ENCODE results near the gene GOLGA6L26. TPM values are rescaled to one million over a fixed set of nuclear protein-coding genes. Genes with fewer than 3 reads are reported as not detected.
"Not testable (repeated sequence)": the region's sequence is repeated elsewhere in the genome, so short reads cannot be mapped to it uniquely, and the experiment has no call there.

GOLGA6L26 gene, protein sequence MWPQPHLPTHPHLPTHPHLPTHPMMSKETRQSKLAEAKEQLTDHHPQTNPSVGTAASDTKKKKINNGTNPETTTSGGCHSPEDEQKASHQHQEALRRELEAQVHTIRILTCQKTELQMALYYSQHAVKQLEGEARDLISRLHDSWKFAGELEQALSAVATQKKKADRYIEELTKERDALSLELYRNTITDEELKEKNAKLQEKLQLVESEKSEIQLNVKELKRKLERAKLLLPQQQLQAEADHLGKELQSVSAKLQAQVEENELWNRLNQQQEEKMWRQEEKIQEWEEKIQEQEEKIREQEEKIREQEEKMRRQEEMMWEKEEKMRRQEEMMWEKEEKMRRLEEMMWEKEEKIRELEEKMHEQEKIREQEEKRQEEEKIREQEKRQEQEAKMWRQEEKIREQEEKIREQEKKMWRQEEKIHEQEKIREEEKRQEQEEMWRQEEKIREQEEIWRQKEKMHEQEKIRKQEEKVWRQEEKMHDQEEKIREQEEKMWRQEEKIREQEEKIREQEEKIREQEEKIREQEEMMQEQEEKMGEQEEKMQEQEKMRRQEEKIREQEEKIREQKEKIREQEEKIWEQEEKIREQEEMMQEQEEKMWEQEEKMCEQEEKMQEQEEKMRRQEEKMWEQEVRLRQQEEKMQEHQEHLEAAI
- total RNA-seq, result not detected

DNA sequence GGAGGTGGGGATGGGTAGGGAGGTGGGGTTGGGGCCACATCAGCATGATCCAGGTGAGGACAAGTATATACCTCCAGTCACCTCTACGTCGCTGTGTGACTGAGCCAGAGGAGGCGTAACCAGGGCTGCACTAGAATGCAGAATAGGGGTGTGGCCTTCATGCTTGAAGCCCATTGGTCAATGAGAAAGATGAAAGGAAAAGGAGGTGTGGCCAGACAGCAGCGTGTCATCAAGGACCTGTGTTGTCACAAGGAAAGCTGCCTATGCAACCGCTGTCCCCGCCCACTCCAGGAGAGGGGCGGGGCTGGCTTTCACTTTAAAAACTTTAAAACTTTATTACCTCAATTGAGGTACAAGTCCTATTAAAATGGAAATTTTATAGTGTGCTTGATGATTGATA, at the start of gene GOLGA6L26:
GOLGA6L26 (minus strand) TSS at position 101 of the 400 bp plus-strand sequence; CDS start at position 40, 61 bp downstream.
- H3K4me1 ChIP-seq (ENCODE audit: insufficient read depth, low read length); H3K4me3 ChIP-seq (ENCODE audit: low read length); H3K9me3 ChIP-seq (ENCODE audit: low read depth, low read length); H3K27me3 ChIP-seq (ENCODE audit: insufficient read depth, low read length): not testable (repeated sequence)

DNA sequence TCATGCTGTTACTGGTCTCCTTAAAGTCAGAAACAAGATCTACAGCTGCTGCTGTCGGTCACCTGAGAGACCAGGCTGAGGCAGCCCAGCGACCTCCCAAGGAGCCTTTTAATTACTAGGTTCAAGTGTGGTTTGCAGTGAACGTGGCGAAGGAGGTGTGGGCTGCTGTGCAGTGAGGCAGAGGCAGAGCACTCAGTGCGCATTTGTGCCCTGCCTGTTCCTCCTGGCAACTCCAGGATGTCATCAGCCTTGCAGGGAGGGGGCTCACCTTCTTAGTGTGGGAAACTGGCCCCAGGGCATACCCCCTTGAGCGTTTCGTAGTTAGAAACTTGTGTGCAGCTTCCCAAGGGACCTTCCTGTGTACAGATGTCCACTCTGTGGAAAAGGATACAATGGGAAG, 47.2 kb upstream of the GOLGA6L26 start:
- H3K4me3 ChIP-seq (ENCODE audit: low read length); H3K9me3 ChIP-seq (ENCODE audit: low read depth, low read length); H3K27me3 ChIP-seq (ENCODE audit: insufficient read depth, low read length); H3K4me1 ChIP-seq (ENCODE audit: insufficient read depth, low read length): not testable (repeated sequence)

GRCh38 chr15:23380700-23381099, 46.7 kb upstream of the GOLGA6L26 start:
- H3K27me3 ChIP-seq (ENCODE audit: insufficient read depth, low read length); H3K4me1 ChIP-seq (ENCODE audit: insufficient read depth, low read length); H3K9me3 ChIP-seq (ENCODE audit: low read depth, low read length); H3K4me3 ChIP-seq (ENCODE audit: low read length): not testable (repeated sequence)

GRCh38 chr15:23378946-23379345, 45.0 kb upstream of the GOLGA6L26 start:
- not testable (repeated sequence) for H3K4me3 ChIP-seq (ENCODE audit: low read length); H3K27me3 ChIP-seq (ENCODE audit: insufficient read depth, low read length); H3K4me1 ChIP-seq (ENCODE audit: insufficient read depth, low read length); H3K9me3 ChIP-seq (ENCODE audit: low read depth, low read length)

- not testable (repeated sequence) for H3K4me3 ChIP-seq (ENCODE audit: low read length); H3K4me1 ChIP-seq (ENCODE audit: insufficient read depth, low read length); H3K9me3 ChIP-seq (ENCODE audit: low read depth, low read length); H3K27me3 ChIP-seq (ENCODE audit: insufficient read depth, low read length)
These were observed 40.2 kb upstream of the GOLGA6L26 start for GRCh38 chr15:23374226-23374625.

GRCh38 chr15:23372891-23373600, 39.0 kb upstream of the GOLGA6L26 start:
- H3K27me3 ChIP-seq (ENCODE audit: insufficient read depth, low read length); H3K9me3 ChIP-seq (ENCODE audit: low read depth, low read length); H3K4me3 ChIP-seq (ENCODE audit: low read length); H3K4me1 ChIP-seq (ENCODE audit: insufficient read depth, low read length): not testable (repeated sequence)

- H3K9me3 ChIP-seq (ENCODE audit: low read depth, low read length), result no peaks in the 10 kb centered on the region
- no peak overlapping the region for H3K4me3 ChIP-seq (ENCODE audit: low read length)
- H3K4me1 ChIP-seq (ENCODE audit: insufficient read depth, low read length), result no peaks in the 10 kb centered on the region
- no peaks in the 10 kb centered on the region for H3K27me3 ChIP-seq (ENCODE audit: insufficient read depth, low read length)
These were observed 38.3 kb upstream of the GOLGA6L26 start for GRCh38 chr15:23372284-23372683.

- not testable (repeated sequence) for H3K4me1 ChIP-seq (ENCODE audit: insufficient read depth, low read length); H3K9me3 ChIP-seq (ENCODE audit: low read depth, low read length); H3K4me3 ChIP-seq (ENCODE audit: low read length); H3K27me3 ChIP-seq (ENCODE audit: insufficient read depth, low read length)
These were observed 37.9 kb upstream of the GOLGA6L26 start for GRCh38 chr15:23371868-23372267.

- H3K9me3 ChIP-seq (ENCODE audit: low read depth, low read length); H3K27me3 ChIP-seq (ENCODE audit: insufficient read depth, low read length); H3K4me1 ChIP-seq (ENCODE audit: insufficient read depth, low read length); H3K4me3 ChIP-seq (ENCODE audit: low read length): not testable (repeated sequence)
These were observed 37.1 kb upstream of the GOLGA6L26 start for GRCh38 chr15:23371134-23371533.

GRCh38 chr15:23370578-23370977, 36.6 kb upstream of the GOLGA6L26 start:
- Histone ChIP-seq H3K4me3 (ENCODE audit: low read length) (no peak overlapping the region), H3K27me3 (ENCODE audit: insufficient read depth, low read length) (no peaks in the 10 kb centered on the region), H3K4me1 (ENCODE audit: insufficient read depth, low read length) (no peaks in the 10 kb centered on the region), H3K9me3 (ENCODE audit: low read depth, low read length) (no peaks in the 10 kb centered on the region)

DNA sequence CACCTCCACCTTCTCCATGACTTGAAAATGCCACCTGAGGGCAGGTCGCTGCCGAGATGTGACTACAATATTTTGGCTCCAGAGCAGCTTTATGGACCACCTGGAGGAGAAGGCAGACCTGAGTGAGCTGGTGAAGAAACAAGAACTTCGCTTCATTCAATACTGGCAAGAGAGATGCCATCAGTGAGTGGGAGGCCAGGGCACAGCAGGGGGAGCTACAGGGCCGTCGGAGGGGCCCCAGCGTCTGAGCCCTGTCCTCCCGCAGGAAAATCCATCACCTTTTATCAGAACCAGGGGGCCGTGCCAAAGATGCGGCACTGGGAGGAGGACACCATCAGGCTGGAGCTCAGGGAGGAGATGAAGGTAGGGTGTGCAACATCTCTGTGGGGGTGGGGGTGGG, 30.3 kb upstream of the GOLGA6L26 start:
- H3K27me3 ChIP-seq (ENCODE audit: insufficient read depth, low read length); H3K4me3 ChIP-seq (ENCODE audit: low read length); H3K4me1 ChIP-seq (ENCODE audit: insufficient read depth, low read length); H3K9me3 ChIP-seq (ENCODE audit: low read depth, low read length): not testable (repeated sequence)

DNA sequence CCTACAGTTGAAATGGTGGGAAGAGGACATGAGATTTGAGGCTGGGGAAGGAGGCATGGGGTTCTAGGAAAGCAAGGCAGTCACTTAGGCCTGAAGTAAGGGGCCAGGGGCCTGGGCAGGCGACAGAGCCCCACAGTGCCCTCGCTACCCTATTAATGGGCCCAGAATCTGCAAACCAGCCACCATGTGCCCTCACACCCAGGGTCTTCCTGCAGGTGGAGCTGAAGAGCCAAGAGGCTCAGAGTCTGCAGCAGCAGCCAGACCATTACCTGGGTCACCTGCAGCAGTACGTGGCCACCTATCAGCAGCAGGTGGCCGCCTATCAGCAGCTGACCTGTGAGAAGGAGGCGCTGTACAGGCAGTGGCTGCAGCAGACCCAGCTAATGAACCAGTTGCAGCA, 28.6 kb upstream of the GOLGA6L26 start:
- not testable (repeated sequence) for H3K4me3 ChIP-seq (ENCODE audit: low read length); H3K27me3 ChIP-seq (ENCODE audit: insufficient read depth, low read length); H3K4me1 ChIP-seq (ENCODE audit: insufficient read depth, low read length); H3K9me3 ChIP-seq (ENCODE audit: low read depth, low read length)

DNA sequence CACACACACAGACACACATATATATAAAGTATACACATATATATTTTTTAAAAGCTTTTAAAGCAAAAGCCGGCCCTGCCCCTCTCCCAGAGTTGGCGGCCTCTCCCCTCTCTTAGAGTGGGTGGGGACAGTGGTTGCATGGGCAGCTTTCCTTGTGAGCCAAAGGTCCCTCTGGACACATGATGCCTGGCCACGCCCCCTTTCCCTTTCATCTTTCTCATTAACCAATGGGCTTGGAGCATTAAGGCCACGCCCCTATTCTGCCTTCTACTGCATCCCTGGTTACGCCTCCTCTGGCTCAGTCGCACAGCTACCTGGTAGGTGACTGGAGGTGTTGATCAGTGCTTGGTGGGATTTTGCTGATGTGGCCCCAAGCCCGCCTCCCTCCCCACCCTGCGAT, 20.5 kb upstream of the GOLGA6L26 start, which contains the start of gene GOLGA8S:
GOLGA8S (plus strand) TSS at position 301 of the 400 bp plus-strand sequence; CDS start at position 363, 62 bp downstream.
- H3K4me3 ChIP-seq (ENCODE audit: low read length); H3K27me3 ChIP-seq (ENCODE audit: insufficient read depth, low read length); H3K4me1 ChIP-seq (ENCODE audit: insufficient read depth, low read length); H3K9me3 ChIP-seq (ENCODE audit: low read depth, low read length): not testable (repeated sequence)

DNA sequence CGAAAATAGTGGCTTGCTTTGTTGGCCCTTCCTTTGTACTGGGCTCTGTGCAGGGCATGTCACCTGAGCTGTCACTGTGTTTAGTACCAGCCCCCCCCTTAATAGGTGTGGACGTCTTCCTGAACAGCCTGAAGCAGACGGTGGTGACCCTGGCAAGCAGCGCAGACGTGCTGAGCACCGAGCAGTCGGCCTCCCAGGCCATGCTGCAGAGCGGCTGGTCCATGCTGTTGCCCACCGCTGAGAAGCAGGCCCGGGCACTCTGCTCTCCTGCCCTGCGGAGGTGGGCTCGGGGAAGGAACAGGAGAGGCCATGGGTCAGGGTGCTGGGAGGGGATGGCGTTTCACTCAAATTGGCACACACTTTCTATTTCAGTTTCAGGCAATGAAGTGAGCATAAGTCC, 22.8 kb downstream of the GOLGA6L26 start:
- not testable (repeated sequence) for H3K27me3 ChIP-seq (ENCODE audit: insufficient read depth, low read length); H3K4me1 ChIP-seq (ENCODE audit: insufficient read depth, low read length); H3K4me3 ChIP-seq (ENCODE audit: low read length); H3K9me3 ChIP-seq (ENCODE audit: low read depth, low read length)

- not testable (repeated sequence) for H3K27me3 ChIP-seq (ENCODE audit: insufficient read depth, low read length); H3K9me3 ChIP-seq (ENCODE audit: low read depth, low read length); H3K4me3 ChIP-seq (ENCODE audit: low read length); H3K4me1 ChIP-seq (ENCODE audit: insufficient read depth, low read length)
These were observed 28.1 kb downstream of the GOLGA6L26 start for GRCh38 chr15:23305921-23306320.
